ENCODE measurements around the gene SMURF2.

The SMURF2 gene

DNA sequence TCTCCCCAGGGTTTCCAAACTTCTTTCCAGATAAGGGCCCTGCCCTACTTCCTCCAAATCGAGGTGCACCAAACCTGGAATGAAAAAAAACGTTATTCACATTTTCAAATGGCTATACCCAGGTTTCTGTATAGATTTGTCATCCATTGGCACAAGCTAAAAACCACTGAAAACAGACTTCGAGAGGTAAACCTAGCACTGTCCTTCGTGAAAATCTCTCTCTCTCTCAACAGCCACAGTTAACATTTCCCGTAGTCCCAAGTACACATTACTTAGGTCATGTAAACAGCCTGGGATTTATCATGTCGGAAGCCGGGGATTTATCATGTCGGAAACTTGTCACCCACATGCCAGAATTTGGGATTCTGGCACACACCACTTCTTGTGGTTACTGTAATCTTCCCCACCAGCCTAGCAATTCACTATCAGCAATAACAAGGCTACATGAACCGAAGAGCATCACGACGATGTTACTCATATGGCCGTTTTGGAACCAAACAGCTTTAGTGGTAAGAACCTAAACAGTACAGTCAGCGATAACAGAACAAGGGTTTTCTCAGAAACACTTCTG is 157.3 kb downstream of the SMURF2 start:
- no peak for DNase-seq (ENCODE audit: low read depth, low spot score)
- no peaks in the 10 kb centered on the region for H3K9me3 ChIP-seq (ENCODE audit: control insufficient read depth, insufficient read depth, low read length)
- H3K36me3 ChIP-seq (ENCODE audit: control insufficient read depth, insufficient read depth, low read length) = peaks cover 44% of the 10 kb centered on the region; the same call in 1 of the 2 replicates
- H3K4me3 ChIP-seq (ENCODE audit: low read length) = peak overlapping the region; percentile 84
- no peak overlapping the region for H3K27ac ChIP-seq (ENCODE audit: low read length)
- no peaks in the 10 kb centered on the region for H3K27me3 ChIP-seq (ENCODE audit: control insufficient read depth, insufficient read depth, low read length)
- WGBS (ENCODE audit: insufficient coverage, insufficient read length) = no CpG with 5 or more reads among the region's 13 CpGs
- no peaks in the 10 kb centered on the region for H3K4me1 ChIP-seq (ENCODE audit: control insufficient read depth, insufficient read depth, low read length)

- no peak for DNase-seq (ENCODE audit: low read depth, low spot score)
- WGBS (ENCODE audit: insufficient coverage, insufficient read length) = 100% methylated on average over 1 of the region's 7 CpGs
- no peaks in the 10 kb centered on the region for H3K27me3 ChIP-seq (ENCODE audit: control insufficient read depth, insufficient read depth, low read length)
- H3K27ac ChIP-seq (ENCODE audit: low read length) = no peak overlapping the region
- H3K4me3 ChIP-seq (ENCODE audit: low read length) = peak overlapping the region; percentile 84; the same call in 1 of the 2 replicates
- no peaks in the 10 kb centered on the region for H3K9me3 ChIP-seq (ENCODE audit: control insufficient read depth, insufficient read depth, low read length)
- H3K4me1 ChIP-seq (ENCODE audit: control insufficient read depth, insufficient read depth, low read length) = no peaks in the 10 kb centered on the region
- H3K36me3 ChIP-seq (ENCODE audit: control insufficient read depth, insufficient read depth, low read length) = peaks cover 44% of the 10 kb centered on the region; the same call in 1 of the 2 replicates
These were observed 158.0 kb downstream of the SMURF2 start for GRCh38 chr17:64503821-64504768.

GRCh38 chr17:64503341-64503740 is 158.8 kb downstream of the SMURF2 start:
- Histone ChIP-seq H3K4me1 (ENCODE audit: control insufficient read depth, insufficient read depth, low read length) (no peaks in the 10 kb centered on the region), H3K27ac (ENCODE audit: low read length) (no peak overlapping the region), H3K27me3 (ENCODE audit: control insufficient read depth, insufficient read depth, low read length) (no peaks in the 10 kb centered on the region), H3K9me3 (ENCODE audit: control insufficient read depth, insufficient read depth, low read length) (no peaks in the 10 kb centered on the region), H3K4me3 (ENCODE audit: low read length) (no peak overlapping the region), H3K36me3 (ENCODE audit: control insufficient read depth, insufficient read depth, low read length) (peaks cover 42% of the 10 kb centered on the region; the same call in 1 of the 2 replicates)
- WGBS (ENCODE audit: insufficient coverage, insufficient read length) = 100% methylated on average over 2 of the region's 5 CpGs
- no peak for DNase-seq (ENCODE audit: low read depth, low spot score)

GRCh38 chr17:64502809-64503208 is 159.3 kb downstream of the SMURF2 start:
- Histone ChIP-seq H3K4me1 (ENCODE audit: control insufficient read depth, insufficient read depth, low read length) (no peaks in the 10 kb centered on the region), H3K36me3 (ENCODE audit: control insufficient read depth, insufficient read depth, low read length) (peaks cover 42% of the 10 kb centered on the region; the same call in 1 of the 2 replicates)

DNA sequence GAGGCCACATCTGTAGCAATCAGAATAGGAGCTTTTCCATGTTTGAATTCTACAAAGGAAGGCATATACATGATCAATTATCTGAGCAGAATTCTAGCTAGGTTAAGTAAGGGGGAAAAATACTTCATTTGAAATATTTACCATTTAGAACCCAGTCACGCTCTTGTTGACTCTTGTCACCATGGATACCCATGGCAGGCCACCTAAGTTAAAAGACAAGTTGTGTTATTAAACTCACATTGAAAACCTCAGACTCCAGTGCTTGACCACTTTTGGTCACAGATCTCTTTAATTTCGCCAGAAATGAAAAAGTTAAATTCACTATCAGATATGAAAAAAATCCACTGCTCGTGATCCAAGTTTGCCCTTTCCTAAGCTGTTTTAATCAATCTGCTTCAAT is 160.1 kb downstream of the SMURF2 start:
- no peaks in the 10 kb centered on the region for H3K4me1 ChIP-seq (ENCODE audit: control insufficient read depth, insufficient read depth, low read length)
- no peaks in the 10 kb centered on the region for H3K27me3 ChIP-seq (ENCODE audit: control insufficient read depth, insufficient read depth, low read length)
- DNase-seq (ENCODE audit: low read depth, low spot score) = no peak
- WGBS (ENCODE audit: insufficient coverage, insufficient read length) = no CpG with 5 or more reads among the region's 3 CpGs
- H3K9me3 ChIP-seq (ENCODE audit: control insufficient read depth, insufficient read depth, low read length) = no peaks in the 10 kb centered on the region
- no peak overlapping the region for H3K27ac ChIP-seq (ENCODE audit: low read length)
- no peak overlapping the region for H3K4me3 ChIP-seq (ENCODE audit: low read length)
- H3K36me3 ChIP-seq (ENCODE audit: control insufficient read depth, insufficient read depth, low read length) = peaks cover 42% of the 10 kb centered on the region; the same call in 1 of the 2 replicates

More at GRCh38 chr17:64502809-64503208, 159.3 kb downstream of the SMURF2 start:
- no peak for DNase-seq (ENCODE audit: low read depth, low spot score)
- Histone ChIP-seq H3K27me3 (ENCODE audit: control insufficient read depth, insufficient read depth, low read length) (no peaks in the 10 kb centered on the region), H3K27ac (ENCODE audit: low read length) (no peak overlapping the region), H3K9me3 (ENCODE audit: control insufficient read depth, insufficient read depth, low read length) (no peaks in the 10 kb centered on the region), H3K4me3 (ENCODE audit: low read length) (no peak overlapping the region)
- no CpG with 5 or more reads among the region's 2 CpGs for WGBS (ENCODE audit: insufficient coverage, insufficient read length)

- Histone ChIP-seq H3K27me3 (ENCODE audit: control insufficient read depth, insufficient read depth, low read length) (no peaks in the 10 kb centered on the region), H3K4me3 (ENCODE audit: low read length) (no peak overlapping the region), H3K9me3 (ENCODE audit: control insufficient read depth, insufficient read depth, low read length) (no peaks in the 10 kb centered on the region), H3K36me3 (ENCODE audit: control insufficient read depth, insufficient read depth, low read length) (peaks cover 42% of the 10 kb centered on the region; the same call in 1 of the 2 replicates), H3K27ac (ENCODE audit: low read length) (no peak overlapping the region), H3K4me1 (ENCODE audit: control insufficient read depth, insufficient read depth, low read length) (no peaks in the 10 kb centered on the region)
- DNase-seq (ENCODE audit: low read depth, low spot score) = no peak
- no CpG with 5 or more reads among the region's 11 CpGs for WGBS (ENCODE audit: insufficient coverage, insufficient read length)
These were observed 161.0 kb downstream of the SMURF2 start for GRCh38 chr17:64500862-64501765.

DNA sequence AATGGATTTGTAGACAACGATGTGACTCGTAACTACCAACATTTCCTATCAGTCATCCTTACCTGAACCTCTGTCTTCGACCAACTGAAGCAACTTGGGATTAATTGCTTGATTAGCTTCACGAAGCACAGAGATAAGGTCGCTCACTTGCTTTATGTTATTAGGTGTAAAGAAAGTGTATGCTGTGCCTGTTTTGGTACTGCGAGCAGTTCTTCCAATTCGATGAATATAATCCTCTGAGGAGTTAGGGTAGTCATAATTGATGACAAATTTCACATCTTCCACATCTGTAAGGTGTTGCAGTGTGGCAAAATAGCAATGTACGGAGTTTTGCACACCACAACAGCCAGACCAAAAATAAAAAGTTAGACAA is 161.6 kb downstream of the SMURF2 start:
- no peak overlapping the region for H3K4me3 ChIP-seq (ENCODE audit: low read length)
- no peaks in the 10 kb centered on the region for H3K4me1 ChIP-seq (ENCODE audit: control insufficient read depth, insufficient read depth, low read length)
- no peaks in the 10 kb centered on the region for H3K27me3 ChIP-seq (ENCODE audit: control insufficient read depth, insufficient read depth, low read length)
- H3K27ac ChIP-seq (ENCODE audit: low read length) = no peak overlapping the region
- WGBS (ENCODE audit: insufficient coverage, insufficient read length) = no CpG with 5 or more reads among the region's 8 CpGs
- peaks cover 42% of the 10 kb centered on the region; the same call in 1 of the 2 replicates for H3K36me3 ChIP-seq (ENCODE audit: control insufficient read depth, insufficient read depth, low read length)
- H3K9me3 ChIP-seq (ENCODE audit: control insufficient read depth, insufficient read depth, low read length) = no peaks in the 10 kb centered on the region
- no peak for DNase-seq (ENCODE audit: low read depth, low spot score)

- Histone ChIP-seq H3K36me3 (ENCODE audit: control insufficient read depth, insufficient read depth, low read length) (peaks cover 42% of the 10 kb centered on the region; the same call in 1 of the 2 replicates), H3K27me3 (ENCODE audit: control insufficient read depth, insufficient read depth, low read length) (no peaks in the 10 kb centered on the region), H3K9me3 (ENCODE audit: control insufficient read depth, insufficient read depth, low read length) (no peaks in the 10 kb centered on the region), H3K4me3 (ENCODE audit: low read length) (no peak overlapping the region), H3K4me1 (ENCODE audit: control insufficient read depth, insufficient read depth, low read length) (no peaks in the 10 kb centered on the region), H3K27ac (ENCODE audit: low read length) (no peak overlapping the region)
- no CpG with 5 or more reads among the region's 6 CpGs for WGBS (ENCODE audit: insufficient coverage, insufficient read length)
- DNase-seq (ENCODE audit: low read depth, low spot score) = no peak
These were observed 162.2 kb downstream of the SMURF2 start for GRCh38 chr17:64499805-64500486.

GRCh38 chr17:64498308-64499203 is 163.6 kb downstream of the SMURF2 start:
- no peaks in the 10 kb centered on the region for H3K27me3 ChIP-seq (ENCODE audit: control insufficient read depth, insufficient read depth, low read length)
- no peaks in the 10 kb centered on the region for H3K9me3 ChIP-seq (ENCODE audit: control insufficient read depth, insufficient read depth, low read length)
- no peak overlapping the region for H3K4me3 ChIP-seq (ENCODE audit: low read length)
- peaks cover 38% of the 10 kb centered on the region; the same call in 1 of the 2 replicates for H3K36me3 ChIP-seq (ENCODE audit: control insufficient read depth, insufficient read depth, low read length)
- no peak for DNase-seq (ENCODE audit: low read depth, low spot score)
- H3K4me1 ChIP-seq (ENCODE audit: control insufficient read depth, insufficient read depth, low read length) = no peaks in the 10 kb centered on the region
- WGBS (ENCODE audit: insufficient coverage, insufficient read length) = no CpG with 5 or more reads among the region's 7 CpGs
- H3K27ac ChIP-seq (ENCODE audit: low read length) = no peak overlapping the region

Measured in iPS DF 6.9 (cell line).